ENCODE data around the gene TKTL1. TPM values are rescaled to one million over a fixed set of nuclear protein-coding genes. Genes with fewer than 3 reads are reported as not detected.

Gene TKTL1
- total RNA-seq, 1 donor from 2014 or later: 0.20 TPM

DNA sequence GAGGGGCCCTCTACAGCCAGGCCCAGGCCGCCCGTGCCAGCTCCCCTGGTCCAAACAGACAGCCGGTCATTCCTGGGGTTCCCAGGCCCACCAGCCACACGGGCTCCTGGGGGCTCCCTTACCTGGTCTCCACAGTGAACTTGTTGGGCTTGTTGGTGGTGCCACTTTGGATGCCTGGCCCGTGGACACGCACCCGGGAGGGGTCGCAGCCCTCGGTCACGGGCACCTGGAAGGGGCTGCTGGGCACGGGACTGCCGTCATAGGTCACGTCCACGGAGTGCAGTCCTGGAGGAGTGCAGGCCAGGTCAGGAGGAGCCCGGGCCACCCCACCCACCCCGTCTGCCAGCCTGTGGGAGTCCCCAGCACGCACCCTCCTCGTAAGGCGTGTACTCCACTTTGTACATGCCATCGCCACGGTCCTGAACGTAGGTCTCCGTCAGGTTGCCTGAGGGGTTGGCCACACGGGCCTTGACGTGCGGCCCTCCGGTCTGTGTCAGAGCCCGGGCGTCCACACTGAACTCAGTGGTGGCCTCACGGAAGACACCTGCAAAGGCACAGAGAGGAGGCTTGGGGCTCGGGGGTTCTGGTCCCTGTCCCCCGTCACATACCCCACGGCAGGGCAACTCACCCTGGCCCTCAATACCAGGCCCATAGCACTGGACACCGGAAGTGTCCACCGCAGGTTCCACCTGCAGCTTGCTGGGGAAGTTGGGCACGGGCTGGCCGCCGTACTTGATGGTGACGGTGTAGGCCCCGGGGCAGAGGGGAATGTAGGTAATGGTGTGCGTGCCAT lies 64.0 kb downstream of the TKTL1 start:
- no peak for DNase-seq (ENCODE audit: low spot score in 2 of 2, unreplicated experiment in 2 of 2)
- TF ChIP-seq CTCF (IDR thresholded peaks at IDR 0.05; ENCODE audit: unreplicated experiment): no peak
- Mint-ChIP-seq H3K27me3 (ENCODE audit: low read depth) (no peaks in the 10 kb centered on the region), H3K4me3 (no peak overlapping the region), H3K36me3 (peaks cover 19% of the 10 kb centered on the region), H3K9me3 (peaks cover 3% of the 10 kb centered on the region), H3K4me1 (no peaks in the 10 kb centered on the region), H3K27ac (no peak overlapping the region)

- no peak for TF ChIP-seq CTCF (IDR thresholded peaks at IDR 0.05; ENCODE audit: unreplicated experiment)
- no peak overlapping the region for H3K4me3 Mint-ChIP-seq
- peaks cover 3% of the 10 kb centered on the region for H3K9me3 Mint-ChIP-seq
- H3K27me3 Mint-ChIP-seq (ENCODE audit: low read depth): no peaks in the 10 kb centered on the region
- H3K27ac Mint-ChIP-seq: no peak overlapping the region
- H3K4me1 Mint-ChIP-seq: no peaks in the 10 kb centered on the region
- DNase-seq (ENCODE audit: low spot score in 2 of 2, unreplicated experiment in 2 of 2): no peak
- peaks cover 19% of the 10 kb centered on the region for H3K36me3 Mint-ChIP-seq
Measured at GRCh38 chrX:154360155-154360713, 64.6 kb downstream of the TKTL1 start.

GRCh38 chrX:154362085-154362742 lies 66.6 kb downstream of the TKTL1 start:
- no peak overlapping the region for H3K27ac Mint-ChIP-seq
- no peaks in the 10 kb centered on the region for H3K27me3 Mint-ChIP-seq (ENCODE audit: low read depth)
- H3K9me3 Mint-ChIP-seq: peaks cover 3% of the 10 kb centered on the region
- no peaks in the 10 kb centered on the region for H3K4me1 Mint-ChIP-seq
- no peak for TF ChIP-seq CTCF (IDR thresholded peaks at IDR 0.05; ENCODE audit: unreplicated experiment)
- H3K36me3 Mint-ChIP-seq: peaks cover 17% of the 10 kb centered on the region
- DNase-seq (ENCODE audit: low spot score in 2 of 2, unreplicated experiment in 2 of 2): no peak
- no peak overlapping the region for H3K4me3 Mint-ChIP-seq

GRCh38 chrX:154363706-154364439 lies 68.3 kb downstream of the TKTL1 start:
- Mint-ChIP-seq H3K9me3 (peaks cover 3% of the 10 kb centered on the region), H3K27me3 (ENCODE audit: low read depth) (no peaks in the 10 kb centered on the region), H3K36me3 (peaks cover 9% of the 10 kb centered on the region), H3K4me3 (no peak overlapping the region), H3K27ac (no peak overlapping the region), H3K4me1 (peaks cover 5% of the 10 kb centered on the region)
- DNase-seq (ENCODE audit: low spot score in 2 of 2, unreplicated experiment in 2 of 2): no peak
- no peak for TF ChIP-seq CTCF (IDR thresholded peaks at IDR 0.05; ENCODE audit: unreplicated experiment)

DNA sequence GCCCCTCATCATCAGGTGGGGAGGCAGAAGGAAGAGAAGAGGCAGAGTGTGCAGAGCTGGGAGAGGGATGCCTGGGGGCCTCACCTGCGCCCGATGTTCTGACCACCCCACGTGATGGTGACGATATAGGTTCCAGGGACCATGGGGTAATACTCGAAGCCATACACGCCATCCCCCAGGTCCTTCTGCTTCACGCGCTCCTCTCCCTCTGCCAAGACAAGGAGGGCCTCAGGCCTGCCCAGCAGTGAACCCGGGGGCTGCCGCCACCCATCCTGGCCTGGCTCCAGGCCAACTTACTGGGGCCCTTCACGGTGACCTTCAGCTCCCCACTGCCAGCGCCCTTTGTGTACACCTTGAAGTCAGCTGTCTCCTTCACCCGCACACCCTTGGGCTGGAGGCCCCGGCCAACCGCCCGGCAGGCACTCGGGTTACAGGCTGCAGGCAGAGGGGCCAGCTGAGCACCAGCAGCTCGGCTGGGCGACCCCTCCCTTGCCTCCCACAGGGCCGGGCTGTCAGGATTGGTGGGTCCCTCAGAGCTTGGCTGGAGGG lies 69.5 kb downstream of the TKTL1 start:
- DNase-seq (ENCODE audit: low spot score in 2 of 2, unreplicated experiment in 2 of 2): no peak
- TF ChIP-seq CTCF (IDR thresholded peaks at IDR 0.05; ENCODE audit: unreplicated experiment): no peak
- Mint-ChIP-seq H3K27me3 (ENCODE audit: low read depth) (no peaks in the 10 kb centered on the region), H3K4me3 (no peak overlapping the region), H3K9me3 (peaks cover 3% of the 10 kb centered on the region), H3K4me1 (peaks cover 5% of the 10 kb centered on the region), H3K36me3 (peaks cover 7% of the 10 kb centered on the region), H3K27ac (no peak overlapping the region)
